Measurements from ENCODE around the gene TMEM88.
A peak's percentile ranks its signal among the peaks of the same experiment; 100 is the strongest.

Gene TMEM88

DNA sequence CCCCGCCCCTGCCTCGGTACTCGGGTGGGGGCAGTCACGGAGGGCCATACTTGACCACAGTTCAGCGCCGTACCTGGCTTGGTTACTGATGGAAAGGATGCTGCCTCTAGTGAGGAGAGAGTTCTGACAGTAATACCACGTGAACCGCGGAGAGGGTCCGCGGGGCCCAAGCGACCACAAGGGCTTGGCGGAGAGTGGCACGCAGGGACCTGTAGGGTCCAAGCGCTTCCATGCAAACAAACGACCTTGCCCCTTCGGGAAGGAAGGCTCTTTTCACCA lies 11.7 kb upstream of the TMEM88 start:
- H3K4me3 ChIP-seq (ENCODE audit: low read depth, low read length), result peak overlapping the region; percentile 47

DNA sequence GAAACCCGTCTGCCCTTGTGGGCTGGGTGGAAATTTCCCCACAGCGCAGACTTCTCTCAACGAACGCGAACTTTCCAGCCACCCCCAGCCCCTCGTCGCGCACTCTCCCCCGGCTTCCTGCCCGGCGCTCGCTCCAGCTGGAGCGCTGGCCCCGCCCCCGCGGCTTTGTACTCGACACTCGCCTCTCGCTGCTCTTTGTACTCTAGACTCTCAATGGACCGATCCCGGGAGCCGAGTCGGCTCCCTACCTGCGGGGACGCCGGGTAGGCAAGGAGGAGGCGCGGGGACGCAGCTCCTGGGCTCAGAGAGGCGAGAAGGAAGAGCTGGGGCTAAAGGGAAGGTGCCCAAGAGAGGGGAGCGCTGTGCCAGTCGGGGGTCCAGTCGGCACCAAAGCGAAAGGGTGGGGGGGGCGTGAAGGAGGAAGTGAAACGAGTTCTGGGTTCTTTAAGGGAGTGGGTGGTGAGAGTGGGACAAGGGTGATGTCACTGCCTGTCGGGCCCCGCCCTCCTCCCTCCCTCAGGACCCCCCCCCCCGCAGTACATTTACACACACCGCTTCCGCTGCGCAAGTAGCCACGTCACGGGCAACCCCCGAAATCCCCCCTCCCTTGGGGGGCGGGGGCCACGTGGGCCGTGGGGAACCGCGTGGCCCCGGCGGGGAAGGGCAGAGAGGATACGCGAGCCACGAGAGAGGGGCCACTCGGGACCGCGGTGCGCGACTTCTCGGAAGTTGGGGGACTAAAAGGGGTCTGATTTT lies 11.2 kb upstream of the TMEM88 start:
- H3K4me3 ChIP-seq (ENCODE audit: low read depth, low read length), result peak overlapping the region; percentile 47

DNA sequence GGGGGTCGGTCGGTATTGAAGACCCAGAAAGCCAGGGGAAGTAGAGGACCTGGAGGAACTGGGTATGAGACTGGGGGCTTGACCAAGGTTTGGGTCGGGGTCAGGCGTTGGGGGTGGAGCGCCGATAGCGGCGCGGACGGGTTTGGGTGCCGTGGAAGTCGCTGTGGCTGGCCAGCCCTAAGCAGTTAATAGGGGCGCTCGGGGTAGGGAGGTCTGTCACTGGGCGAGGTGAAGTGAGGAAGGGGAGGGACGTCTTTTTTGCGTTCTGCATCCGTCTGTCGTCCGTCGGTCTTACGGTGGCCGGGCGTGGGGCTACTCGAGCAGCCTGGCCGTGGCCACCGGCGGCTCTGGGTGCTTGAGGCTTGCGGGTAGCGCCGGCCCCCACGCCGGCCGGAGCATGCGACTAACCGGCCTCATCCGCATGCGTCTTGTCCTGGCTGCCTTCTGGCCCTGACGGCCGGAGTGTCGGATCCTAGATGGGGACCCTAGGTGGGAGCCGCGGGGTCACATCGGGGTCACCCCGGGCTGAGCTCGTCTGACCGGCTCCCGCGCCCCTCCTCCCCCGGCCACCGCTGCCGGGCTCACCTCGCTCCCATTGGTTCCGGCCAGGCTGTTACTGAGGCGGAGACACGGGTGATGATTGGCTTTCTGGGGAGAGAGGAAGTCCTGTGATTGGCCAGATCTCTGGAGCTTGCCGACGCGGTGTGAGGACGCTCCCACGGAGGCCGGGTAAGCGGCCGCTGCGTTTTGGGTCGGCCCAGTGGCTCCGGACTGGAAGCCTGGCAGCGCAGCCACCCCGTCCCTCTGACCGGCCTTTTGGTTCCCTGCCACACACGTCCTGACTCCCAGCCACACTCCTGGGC lies 10.3 kb upstream of the TMEM88 start:
- H3K4me3 ChIP-seq (ENCODE audit: low read depth, low read length), result peak overlapping the region; percentile 47

DNA sequence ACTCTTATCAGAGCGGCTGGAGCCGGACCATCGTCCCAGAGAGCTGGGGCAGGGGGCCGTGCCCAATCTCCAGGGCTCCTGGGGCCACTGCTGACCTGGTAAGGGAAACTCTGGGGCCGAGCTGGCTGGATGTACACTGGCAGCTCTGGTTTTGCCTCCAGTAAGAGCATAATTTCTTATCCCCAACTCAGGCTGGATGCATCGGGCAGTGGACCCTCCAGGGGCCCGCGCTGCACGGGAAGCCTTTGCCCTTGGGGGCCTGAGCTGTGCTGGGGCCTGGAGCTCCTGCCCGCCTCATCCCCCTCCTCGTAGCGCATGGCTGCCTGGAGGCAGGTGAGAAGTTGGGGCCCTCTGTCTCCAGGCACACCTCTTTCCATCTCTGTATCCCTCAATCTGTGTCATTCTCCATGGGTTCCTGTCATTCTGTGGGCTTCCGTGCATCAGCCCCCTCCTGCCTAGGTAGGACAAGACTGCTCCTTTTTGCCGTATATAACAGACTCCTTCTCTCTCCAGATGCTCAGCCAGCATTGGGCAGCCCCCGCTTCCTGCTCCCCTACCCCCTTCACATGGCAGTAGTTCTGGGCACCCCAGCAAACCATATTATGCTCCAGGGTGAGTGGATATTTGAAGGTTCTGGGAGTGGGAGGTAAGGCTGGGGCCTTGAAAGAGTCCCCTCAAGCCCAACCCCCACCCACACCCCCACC lies 9.4 kb upstream of the TMEM88 start:
- no peak overlapping the region for H3K4me3 ChIP-seq (ENCODE audit: low read depth, low read length)

DNA sequence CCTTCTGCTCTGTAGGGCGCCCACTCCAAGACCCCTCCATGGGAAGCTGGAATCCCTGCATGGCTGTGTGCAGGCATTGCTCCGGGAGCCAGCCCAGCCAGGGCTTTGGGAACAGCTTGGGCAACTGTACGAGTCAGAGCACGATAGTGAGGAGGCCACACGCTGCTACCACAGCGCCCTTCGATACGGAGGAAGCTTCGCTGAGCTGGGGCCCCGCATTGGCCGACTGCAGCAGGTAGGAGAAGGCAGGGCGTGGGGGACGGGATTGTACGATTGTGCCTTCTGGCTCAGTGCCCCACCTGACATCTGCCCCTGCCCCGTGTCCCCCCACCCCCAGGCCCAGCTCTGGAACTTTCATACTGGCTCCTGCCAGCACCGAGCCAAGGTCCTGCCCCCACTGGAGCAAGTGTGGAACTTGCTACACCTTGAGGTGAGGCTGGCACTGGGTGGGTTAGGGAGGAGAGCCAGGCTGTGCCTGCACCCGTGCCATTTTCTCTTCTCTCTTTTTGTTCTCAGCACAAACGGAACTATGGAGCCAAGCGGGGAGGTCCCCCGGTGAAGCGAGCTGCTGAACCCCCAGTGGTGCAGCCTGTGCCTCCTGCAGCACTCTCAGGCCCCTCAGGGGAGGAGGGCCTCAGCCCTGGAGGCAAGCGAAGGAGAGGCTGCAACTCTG lies 8.7 kb upstream of the TMEM88 start:
- H3K4me3 ChIP-seq (ENCODE audit: low read depth, low read length), result no peak overlapping the region

DNA sequence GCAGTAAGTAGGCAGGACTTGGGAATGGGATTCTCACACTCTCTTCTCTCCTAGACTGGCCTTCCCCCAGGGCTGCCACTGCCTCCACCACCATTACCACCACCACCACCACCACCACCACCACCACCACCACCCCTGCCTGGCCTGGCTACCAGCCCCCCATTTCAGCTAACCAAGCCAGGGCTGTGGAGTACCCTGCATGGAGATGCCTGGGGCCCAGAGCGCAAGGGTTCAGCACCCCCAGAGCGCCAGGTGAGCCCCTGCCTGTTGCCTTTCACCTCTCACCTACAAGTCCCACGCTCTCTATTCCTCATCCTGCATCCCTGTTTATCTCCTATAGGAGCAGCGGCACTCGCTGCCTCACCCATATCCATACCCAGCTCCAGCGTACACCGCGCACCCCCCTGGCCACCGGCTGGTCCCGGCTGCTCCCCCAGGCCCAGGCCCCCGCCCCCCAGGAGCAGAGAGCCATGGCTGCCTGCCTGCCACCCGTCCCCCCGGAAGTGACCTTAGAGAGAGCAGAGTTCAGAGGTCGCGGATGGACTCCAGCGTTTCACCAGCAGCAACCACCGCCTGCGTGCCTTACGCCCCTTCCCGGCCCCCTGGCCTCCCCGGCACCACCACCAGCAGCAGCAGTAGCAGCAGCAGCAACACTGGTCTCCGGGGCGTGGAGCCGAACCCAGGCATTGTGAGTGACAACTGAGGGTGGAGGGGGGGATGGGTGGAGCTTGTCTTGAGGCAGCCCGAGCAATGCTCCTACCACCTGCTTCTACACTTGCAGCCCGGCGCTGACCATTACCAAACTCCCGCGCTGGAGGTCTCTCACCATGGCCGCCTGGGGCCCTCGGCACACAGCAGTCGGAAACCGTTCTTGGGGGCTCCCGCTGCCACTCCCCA lies 7.9 kb upstream of the TMEM88 start:
- H3K4me3 ChIP-seq (ENCODE audit: low read depth, low read length), result no peak overlapping the region

DNA sequence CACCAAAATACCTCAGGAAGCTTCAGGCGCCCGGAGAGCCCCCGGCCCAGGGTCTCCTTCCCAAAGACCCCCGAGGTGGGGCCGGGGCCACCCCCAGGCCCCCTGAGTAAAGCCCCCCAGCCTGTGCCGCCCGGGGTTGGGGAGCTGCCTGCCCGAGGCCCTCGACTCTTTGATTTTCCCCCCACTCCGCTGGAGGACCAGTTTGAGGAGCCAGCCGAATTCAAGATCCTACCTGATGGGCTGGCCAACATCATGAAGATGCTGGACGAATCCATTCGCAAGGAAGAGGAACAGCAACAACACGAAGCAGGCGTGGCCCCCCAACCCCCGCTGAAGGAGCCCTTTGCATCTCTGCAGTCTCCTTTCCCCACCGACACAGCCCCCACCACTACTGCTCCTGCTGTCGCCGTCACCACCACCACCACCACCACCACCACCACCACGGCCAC lies 6.7 kb upstream of the TMEM88 start:
- no peak overlapping the region for H3K4me3 ChIP-seq (ENCODE audit: low read depth, low read length)

DNA sequence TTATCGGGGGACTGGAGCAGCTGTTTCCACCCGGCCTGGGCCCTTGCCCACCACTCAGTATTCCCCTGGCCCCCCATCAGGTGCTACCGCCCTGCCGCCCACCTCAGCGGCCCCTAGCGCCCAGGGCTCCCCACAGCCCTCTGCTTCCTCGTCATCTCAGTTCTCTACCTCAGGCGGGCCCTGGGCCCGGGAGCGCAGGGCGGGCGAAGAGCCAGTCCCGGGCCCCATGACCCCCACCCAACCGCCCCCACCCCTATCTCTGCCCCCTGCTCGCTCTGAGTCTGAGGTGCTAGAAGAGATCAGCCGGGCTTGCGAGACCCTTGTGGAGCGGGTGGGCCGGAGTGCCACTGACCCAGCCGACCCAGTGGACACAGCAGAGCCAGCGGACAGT lies 6.1 kb upstream of the TMEM88 start:
- H3K4me3 ChIP-seq (ENCODE audit: low read depth, low read length), result no peak overlapping the region

DNA sequence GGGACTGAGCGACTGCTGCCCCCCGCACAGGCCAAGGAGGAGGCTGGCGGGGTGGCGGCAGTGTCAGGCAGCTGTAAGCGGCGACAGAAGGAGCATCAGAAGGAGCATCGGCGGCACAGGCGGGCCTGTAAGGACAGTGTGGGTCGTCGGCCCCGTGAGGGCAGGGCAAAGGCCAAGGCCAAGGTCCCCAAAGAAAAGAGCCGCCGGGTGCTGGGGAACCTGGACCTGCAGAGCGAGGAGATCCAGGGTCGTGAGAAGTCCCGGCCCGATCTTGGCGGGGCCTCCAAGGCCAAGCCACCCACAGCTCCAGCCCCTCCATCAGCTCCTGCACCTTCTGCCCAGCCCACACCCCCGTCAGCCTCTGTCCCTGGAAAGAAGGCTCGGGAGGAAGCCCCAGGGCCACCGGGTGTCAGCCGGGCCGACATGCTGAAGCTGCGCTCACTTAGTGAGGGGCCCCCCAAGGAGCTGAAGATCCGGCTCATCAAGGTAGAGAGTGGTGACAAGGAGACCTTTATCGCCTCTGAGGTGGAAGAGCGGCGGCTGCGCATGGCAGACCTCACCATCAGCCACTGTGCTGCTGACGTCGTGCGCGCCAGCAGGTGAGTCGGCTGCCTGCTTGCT lies 5.6 kb upstream of the TMEM88 start:
- no peak overlapping the region for H3K4me3 ChIP-seq (ENCODE audit: low read depth, low read length)

DNA sequence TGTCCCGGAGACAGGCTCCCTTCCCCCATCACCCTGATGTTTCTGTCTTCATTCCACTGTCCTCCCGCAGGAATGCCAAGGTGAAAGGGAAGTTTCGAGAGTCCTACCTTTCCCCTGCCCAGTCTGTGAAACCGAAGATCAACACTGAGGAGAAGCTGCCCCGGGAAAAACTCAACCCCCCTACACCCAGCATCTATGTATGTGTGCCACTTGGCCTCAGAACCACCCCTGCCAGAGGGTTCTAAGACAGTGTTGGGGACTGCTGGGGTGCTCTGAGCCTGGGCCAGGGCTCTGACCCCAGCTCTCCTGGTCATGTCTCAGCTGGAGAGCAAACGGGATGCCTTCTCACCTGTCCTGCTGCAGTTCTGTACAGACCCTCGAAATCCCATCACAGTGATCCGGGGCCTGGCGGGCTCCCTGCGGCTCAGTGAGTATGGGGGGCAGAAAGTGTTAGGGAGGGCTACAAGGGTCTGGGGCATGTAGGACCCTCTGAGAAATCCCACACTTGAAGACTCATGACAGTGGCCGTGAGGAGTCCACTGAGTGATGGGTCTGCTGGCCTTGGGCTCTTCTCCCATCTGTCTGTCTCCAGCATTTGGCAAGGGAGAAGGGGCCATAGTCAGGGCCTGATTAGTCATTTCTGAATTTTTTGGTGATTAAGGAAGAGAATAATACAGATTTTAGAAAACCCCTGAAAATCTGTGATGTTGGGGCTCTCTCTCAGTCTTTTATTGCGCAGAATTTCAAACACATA lies 4.9 kb upstream of the TMEM88 start:
- H3K4me3 ChIP-seq (ENCODE audit: low read depth, low read length), result no peak overlapping the region

DNA sequence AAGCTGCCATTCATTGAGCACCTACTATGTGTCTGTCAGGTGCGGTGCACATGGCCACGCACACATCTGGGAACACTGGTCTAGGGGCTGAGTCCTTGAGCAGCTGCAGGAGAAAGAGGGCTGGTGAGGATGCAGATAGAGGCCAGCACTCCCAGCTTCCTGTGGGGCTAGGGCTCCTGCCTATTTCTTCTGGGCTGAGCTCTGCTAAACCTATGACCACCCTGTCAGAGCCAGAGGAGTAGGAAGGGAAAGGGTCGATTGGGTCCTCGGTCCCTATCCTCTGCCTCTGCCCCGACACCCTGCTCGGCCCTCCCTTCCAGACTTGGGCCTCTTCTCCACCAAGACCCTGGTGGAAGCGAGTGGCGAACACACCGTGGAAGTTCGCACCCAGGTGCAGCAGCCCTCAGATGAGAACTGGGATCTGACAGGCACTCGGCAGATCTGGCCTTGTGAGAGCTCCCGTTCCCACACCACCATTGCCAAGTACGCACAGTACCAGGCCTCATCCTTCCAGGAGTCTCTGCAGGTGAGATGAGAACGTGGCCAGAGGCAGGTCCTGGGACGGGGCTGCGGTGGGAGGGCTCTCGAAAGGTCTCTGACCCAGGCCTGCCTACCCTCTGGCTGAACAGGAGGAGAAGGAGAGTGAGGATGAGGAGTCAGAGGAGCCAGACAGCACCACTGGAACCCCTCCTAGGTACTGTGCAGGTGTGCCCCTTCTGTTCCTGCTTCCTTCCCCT lies 4.0 kb upstream of the TMEM88 start:
- peak overlapping the region; percentile 74 for H3K4me3 ChIP-seq (ENCODE audit: low read depth, low read length)

DNA sequence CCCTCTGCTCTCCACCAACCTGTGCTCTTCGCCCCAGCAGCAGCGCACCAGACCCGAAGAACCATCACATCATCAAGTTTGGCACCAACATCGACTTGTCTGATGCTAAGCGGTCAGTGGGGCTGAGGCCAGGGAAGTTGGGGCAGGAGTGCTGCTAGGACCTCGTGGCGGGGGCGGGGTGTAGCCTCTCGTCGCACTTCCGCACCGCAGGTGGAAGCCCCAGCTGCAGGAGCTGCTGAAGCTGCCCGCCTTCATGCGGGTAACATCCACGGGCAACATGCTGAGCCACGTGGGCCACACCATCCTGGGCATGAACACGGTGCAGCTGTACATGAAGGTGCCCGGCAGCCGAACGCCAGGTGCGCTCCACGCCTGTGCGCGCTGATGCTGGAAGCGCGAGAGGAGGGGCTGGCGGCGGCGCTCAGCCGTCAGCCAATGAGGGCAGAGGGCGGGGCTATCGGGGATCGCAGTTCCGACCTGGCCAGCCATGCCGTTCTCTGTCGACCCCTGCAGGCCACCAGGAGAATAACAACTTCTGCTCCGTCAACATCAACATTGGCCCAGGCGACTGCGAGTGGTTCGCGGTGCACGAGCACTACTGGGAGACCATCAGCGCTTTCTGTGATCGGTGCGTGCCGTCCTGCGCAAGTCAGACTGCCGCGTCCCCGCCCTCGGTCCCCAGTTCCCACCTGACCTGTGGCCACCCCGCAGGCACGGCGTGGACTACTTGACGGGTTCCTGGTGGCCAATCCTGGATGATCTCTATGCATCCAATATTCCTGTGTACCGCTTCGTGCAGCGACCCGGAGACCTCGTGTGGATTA lies 3.2 kb upstream of the TMEM88 start:
- H3K4me3 ChIP-seq (ENCODE audit: low read depth, low read length), result peak overlapping the region; percentile 74

DNA sequence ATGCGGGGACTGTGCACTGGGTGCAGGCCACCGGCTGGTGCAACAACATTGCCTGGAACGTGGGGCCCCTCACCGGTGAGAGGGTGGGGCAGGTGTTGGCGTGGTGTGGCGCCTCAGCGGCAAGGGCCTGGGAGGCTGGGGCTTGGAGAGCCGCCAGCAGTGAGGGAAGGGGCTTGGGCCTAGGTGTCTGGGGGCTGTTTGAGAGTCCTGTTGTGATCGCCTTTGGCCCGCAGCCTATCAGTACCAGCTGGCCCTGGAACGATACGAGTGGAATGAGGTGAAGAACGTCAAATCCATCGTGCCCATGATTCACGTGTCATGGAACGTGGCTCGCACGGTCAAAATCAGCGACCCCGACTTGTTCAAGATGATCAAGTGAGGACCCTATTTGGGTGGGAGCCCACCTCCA lies 2.6 kb upstream of the TMEM88 start:
- no peak overlapping the region for H3K4me3 ChIP-seq (ENCODE audit: low read depth, low read length)

DNA sequence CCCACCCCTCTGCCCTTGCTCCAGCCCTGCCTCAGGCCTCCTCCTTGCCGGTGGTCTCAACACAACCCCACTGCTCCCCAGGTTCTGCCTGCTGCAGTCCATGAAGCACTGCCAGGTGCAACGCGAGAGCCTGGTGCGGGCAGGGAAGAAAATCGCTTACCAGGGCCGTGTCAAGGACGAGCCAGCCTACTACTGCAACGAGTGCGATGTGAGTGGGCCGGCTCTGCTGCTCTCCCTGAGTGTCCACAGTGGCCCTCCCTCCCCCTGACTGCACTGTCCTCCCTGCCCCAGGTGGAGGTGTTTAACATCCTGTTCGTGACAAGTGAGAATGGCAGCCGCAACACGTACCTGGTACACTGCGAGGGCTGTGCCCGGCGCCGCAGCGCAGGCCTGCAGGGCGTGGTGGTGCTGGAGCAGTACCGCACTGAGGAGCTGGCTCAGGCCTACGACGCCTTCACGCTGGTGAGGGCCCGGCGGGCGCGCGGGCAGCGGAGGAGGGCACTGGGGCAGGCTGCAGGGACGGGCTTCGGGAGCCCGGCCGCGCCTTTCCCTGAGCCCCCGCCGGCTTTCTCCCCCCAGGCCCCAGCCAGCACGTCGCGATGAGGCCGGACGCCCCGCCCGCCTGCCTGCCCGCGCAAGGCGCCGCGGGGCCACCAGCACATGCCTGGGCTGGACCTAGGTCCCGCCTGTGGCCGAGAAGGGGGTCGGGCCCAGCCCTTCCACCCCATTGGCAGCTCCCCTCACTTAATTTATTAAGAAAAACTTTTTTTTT lies 1.8 kb upstream of the TMEM88 start:
- H3K4me3 ChIP-seq (ENCODE audit: low read depth, low read length), result no peak overlapping the region

DNA sequence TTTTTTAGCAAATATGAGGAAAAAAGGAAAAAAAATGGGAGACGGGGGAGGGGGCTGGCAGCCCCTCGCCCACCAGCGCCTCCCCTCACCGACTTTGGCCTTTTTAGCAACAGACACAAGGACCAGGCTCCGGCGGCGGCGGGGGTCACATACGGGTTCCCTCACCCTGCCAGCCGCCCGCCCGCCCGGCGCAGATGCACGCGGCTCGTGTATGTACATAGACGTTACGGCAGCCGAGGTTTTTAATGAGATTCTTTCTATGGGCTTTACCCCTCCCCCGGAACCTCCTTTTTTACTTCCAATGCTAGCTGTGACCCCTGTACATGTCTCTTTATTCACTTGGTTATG lies 1.2 kb upstream of the TMEM88 start:
- H3K4me3 ChIP-seq (ENCODE audit: low read depth, low read length), result no peak overlapping the region

DNA sequence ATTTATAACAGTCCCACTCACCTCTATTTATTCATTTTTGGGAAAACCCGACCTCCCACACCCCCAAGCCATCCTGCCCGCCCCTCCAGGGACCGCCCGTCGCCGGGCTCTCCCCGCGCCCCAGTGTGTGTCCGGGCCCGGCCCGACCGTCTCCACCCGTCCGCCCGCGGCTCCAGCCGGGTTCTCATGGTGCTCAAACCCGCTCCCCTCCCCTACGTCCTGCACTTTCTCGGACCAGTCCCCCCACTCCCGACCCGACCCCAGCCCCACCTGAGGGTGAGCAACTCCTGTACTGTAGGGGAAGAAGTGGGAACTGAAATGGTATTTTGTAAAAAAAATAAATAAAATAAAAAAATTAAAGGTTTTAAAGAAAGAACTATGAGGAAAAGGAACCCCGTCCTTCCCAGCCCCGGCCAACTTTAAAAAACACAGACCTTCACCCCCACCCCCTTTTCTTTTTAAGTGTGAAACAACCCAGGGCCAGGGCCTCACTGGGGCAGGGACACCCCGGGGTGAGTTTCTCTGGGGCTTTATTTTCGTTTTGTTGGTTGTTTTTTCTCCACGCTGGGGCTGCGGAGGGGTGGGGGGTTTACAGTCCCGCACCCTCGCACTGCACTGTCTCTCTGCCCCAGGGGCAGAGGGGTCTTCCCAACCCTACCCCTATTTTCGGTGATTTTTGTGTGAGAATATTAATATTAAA lies 638 bp upstream of the TMEM88 start:
- H3K4me3 ChIP-seq (ENCODE audit: low read depth, low read length), result no peak overlapping the region
